ENCODE results near the gene ECI2.

The ECI2 gene

GRCh38 chr6:4163408-4164116, 28.2 kb upstream of the ECI2 start:
- H3K4me1 Mint-ChIP-seq: no peaks in the 10 kb centered on the region
- no peak overlapping the region for H3K4me3 Mint-ChIP-seq
- no peak overlapping the region for H3K27ac Mint-ChIP-seq
- no peak for DNase-seq (ENCODE audit: low spot score in 2 of 2)
- peaks cover 3% of the 10 kb centered on the region for H3K27me3 Mint-ChIP-seq
- no peak for ATAC-seq (ENCODE audit: low read depth)
- peaks cover 2% of the 10 kb centered on the region for H3K36me3 Mint-ChIP-seq
- H3K9me3 Mint-ChIP-seq: no peaks in the 10 kb centered on the region

GRCh38 chr6:4162370-4162769, 27.0 kb upstream of the ECI2 start:
- Mint-ChIP-seq H3K27me3 (peaks cover 3% of the 10 kb centered on the region), H3K36me3 (peaks cover 2% of the 10 kb centered on the region), H3K4me3 (no peak overlapping the region), H3K27ac (no peak overlapping the region), H3K9me3 (no peaks in the 10 kb centered on the region), H3K4me1 (no peaks in the 10 kb centered on the region)
- DNase-seq (ENCODE audit: low spot score in 2 of 2) (no peak), ATAC-seq (ENCODE audit: low read depth) (no peak)

GRCh38 chr6:4159491-4159890, 24.1 kb upstream of the ECI2 start:
- ATAC-seq (ENCODE audit: low read depth) (no peak), DNase-seq (ENCODE audit: low spot score in 2 of 2) (no peak)
- Mint-ChIP-seq H3K27me3 (peaks cover 3% of the 10 kb centered on the region), H3K4me1 (peaks cover 2% of the 10 kb centered on the region), H3K27ac (no peak overlapping the region), H3K9me3 (no peaks in the 10 kb centered on the region), H3K36me3 (no peaks in the 10 kb centered on the region), H3K4me3 (no peak overlapping the region)

GRCh38 chr6:4157506-4157905, 22.1 kb upstream of the ECI2 start:
- Mint-ChIP-seq H3K9me3 (no peaks in the 10 kb centered on the region), H3K36me3 (no peaks in the 10 kb centered on the region), H3K27ac (no peak overlapping the region), H3K4me3 (no peak overlapping the region), H3K27me3 (peaks cover 4% of the 10 kb centered on the region), H3K4me1 (peaks cover 2% of the 10 kb centered on the region)
- ATAC-seq (ENCODE audit: low read depth) (no peak), DNase-seq (ENCODE audit: low spot score in 2 of 2) (no peak)

- no peaks in the 10 kb centered on the region for H3K36me3 Mint-ChIP-seq
- no peaks in the 10 kb centered on the region for H3K9me3 Mint-ChIP-seq
- DNase-seq (ENCODE audit: low spot score in 2 of 2): peak; percentile 74
- peak; percentile 92 for ATAC-seq (ENCODE audit: low read depth)
- no peak overlapping the region for H3K27ac Mint-ChIP-seq
- peaks cover 2% of the 10 kb centered on the region for H3K4me1 Mint-ChIP-seq
- H3K4me3 Mint-ChIP-seq: no peak overlapping the region
- H3K27me3 Mint-ChIP-seq: peaks cover 9% of the 10 kb centered on the region
Measured at GRCh38 chr6:4155848-4156466, 20.6 kb upstream of the ECI2 start.

- no peak for ATAC-seq (ENCODE audit: low read depth)
- peaks cover 2% of the 10 kb centered on the region for H3K4me1 Mint-ChIP-seq
- H3K9me3 Mint-ChIP-seq: no peaks in the 10 kb centered on the region
- no peak overlapping the region for H3K4me3 Mint-ChIP-seq
- no peaks in the 10 kb centered on the region for H3K36me3 Mint-ChIP-seq
- DNase-seq (ENCODE audit: low spot score in 2 of 2): no peak
- peaks cover 7% of the 10 kb centered on the region for H3K27me3 Mint-ChIP-seq
- no peak overlapping the region for H3K27ac Mint-ChIP-seq
Measured at GRCh38 chr6:4153514-4153985, 18.2 kb upstream of the ECI2 start.

- no peak overlapping the region for H3K4me3 Mint-ChIP-seq
- H3K27ac Mint-ChIP-seq: no peak overlapping the region
- no peak for ATAC-seq (ENCODE audit: low read depth)
- peaks cover 2% of the 10 kb centered on the region for H3K36me3 Mint-ChIP-seq
- no peak for DNase-seq (ENCODE audit: low spot score in 2 of 2)
- no peaks in the 10 kb centered on the region for H3K4me1 Mint-ChIP-seq
- peaks cover 2% of the 10 kb centered on the region for H3K9me3 Mint-ChIP-seq
- no peaks in the 10 kb centered on the region for H3K27me3 Mint-ChIP-seq
Measured at GRCh38 chr6:4145083-4145482, 9.7 kb upstream of the ECI2 start.

- Mint-ChIP-seq H3K27me3 (no peaks in the 10 kb centered on the region), H3K36me3 (peaks cover 2% of the 10 kb centered on the region), H3K4me1 (peaks cover 7% of the 10 kb centered on the region), H3K9me3 (peaks cover 2% of the 10 kb centered on the region), H3K4me3 (no peak overlapping the region), H3K27ac (no peak overlapping the region)
- no peak for ATAC-seq (ENCODE audit: low read depth)
- DNase-seq (ENCODE audit: low spot score in 2 of 2): no peak
Measured at GRCh38 chr6:4139272-4139671, 3.9 kb upstream of the ECI2 start.

- H3K4me1 Mint-ChIP-seq: peaks cover 16% of the 10 kb centered on the region
- no peaks in the 10 kb centered on the region for H3K27me3 Mint-ChIP-seq
- DNase-seq (ENCODE audit: low spot score in 2 of 2): no peak
- peaks cover 3% of the 10 kb centered on the region for H3K9me3 Mint-ChIP-seq
- peaks cover 5% of the 10 kb centered on the region for H3K36me3 Mint-ChIP-seq
- H3K4me3 Mint-ChIP-seq: no peak overlapping the region
- no peak overlapping the region for H3K27ac Mint-ChIP-seq
- no peak for ATAC-seq (ENCODE audit: low read depth)
Measured at GRCh38 chr6:4138186-4138585, 2.8 kb upstream of the ECI2 start.

- H3K27me3 Mint-ChIP-seq: no peaks in the 10 kb centered on the region
- peaks cover 16% of the 10 kb centered on the region for H3K4me1 Mint-ChIP-seq
- H3K4me3 Mint-ChIP-seq: peak overlapping the region; percentile 85
- DNase-seq (ENCODE audit: low spot score in 2 of 2) (no peak), ATAC-seq (ENCODE audit: low read depth) (no peak)
- H3K9me3 Mint-ChIP-seq: peaks cover 1% of the 10 kb centered on the region
- peak overlapping the region; percentile 53 for H3K27ac Mint-ChIP-seq
- H3K36me3 Mint-ChIP-seq: peaks cover 19% of the 10 kb centered on the region
Measured at GRCh38 chr6:4136354-4136831, 1.0 kb upstream of the ECI2 start.

- peak; percentile 85 for ATAC-seq (ENCODE audit: low read depth)
- Mint-ChIP-seq H3K9me3 (peaks cover 1% of the 10 kb centered on the region), H3K4me3 (peak overlapping the region; percentile 85), H3K4me1 (peaks cover 16% of the 10 kb centered on the region), H3K36me3 (peaks cover 19% of the 10 kb centered on the region), H3K27me3 (no peaks in the 10 kb centered on the region), H3K27ac (peak overlapping the region; percentile 53)
- peak; percentile 82 to 83 for DNase-seq (ENCODE audit: low spot score in 2 of 2)
Measured at GRCh38 chr6:4135665-4136353, 434 bp upstream of the ECI2 start.

- DNase-seq (ENCODE audit: low spot score in 2 of 2): no peak
Measured at GRCh38 chr6:4133941-4134838, 1.2 kb downstream of the ECI2 start.

GRCh38 chr6:4130357-4130987, 4.9 kb downstream of the ECI2 start:
- no peak overlapping the region for H3K4me3 Mint-ChIP-seq
- DNase-seq (ENCODE audit: low spot score in 2 of 2): no peak
- peaks cover 10% of the 10 kb centered on the region for H3K4me1 Mint-ChIP-seq
- H3K36me3 Mint-ChIP-seq: peaks cover 46% of the 10 kb centered on the region
- no peaks in the 10 kb centered on the region for H3K27me3 Mint-ChIP-seq
- peaks cover 1% of the 10 kb centered on the region for H3K9me3 Mint-ChIP-seq
- ATAC-seq (ENCODE audit: low read depth): no peak
- no peak overlapping the region for H3K27ac Mint-ChIP-seq

More at GRCh38 chr6:4133941-4134838, 1.2 kb downstream of the ECI2 start:
- H3K27me3 Mint-ChIP-seq: no peaks in the 10 kb centered on the region
- H3K9me3 Mint-ChIP-seq: peaks cover 1% of the 10 kb centered on the region
- peaks cover 25% of the 10 kb centered on the region for H3K36me3 Mint-ChIP-seq
- no peak for ATAC-seq (ENCODE audit: low read depth)
- H3K4me3 Mint-ChIP-seq: peak overlapping the region; percentile 94
- peaks cover 16% of the 10 kb centered on the region for H3K4me1 Mint-ChIP-seq
- peak overlapping the region; percentile 32 for H3K27ac Mint-ChIP-seq

All from memory B cell (primary cell).